NCI-H2107 (cell line): ENCODE data around the gene LYST.
"Not testable (repeated sequence)": the region's sequence is repeated elsewhere in the genome, so short reads cannot be mapped to it uniquely, and the experiment has no call there.

ENCODE experiments used
- DNase-seq: peaks from one replicate; lab custom pipeline; 2025; lab: John Stamatoyannopoulos, UW

The LYST gene

GRCh38 chr1:235855811-235856429 lies 10.8 kb downstream of the LYST start:
- no peak for DNase-seq

DNA sequence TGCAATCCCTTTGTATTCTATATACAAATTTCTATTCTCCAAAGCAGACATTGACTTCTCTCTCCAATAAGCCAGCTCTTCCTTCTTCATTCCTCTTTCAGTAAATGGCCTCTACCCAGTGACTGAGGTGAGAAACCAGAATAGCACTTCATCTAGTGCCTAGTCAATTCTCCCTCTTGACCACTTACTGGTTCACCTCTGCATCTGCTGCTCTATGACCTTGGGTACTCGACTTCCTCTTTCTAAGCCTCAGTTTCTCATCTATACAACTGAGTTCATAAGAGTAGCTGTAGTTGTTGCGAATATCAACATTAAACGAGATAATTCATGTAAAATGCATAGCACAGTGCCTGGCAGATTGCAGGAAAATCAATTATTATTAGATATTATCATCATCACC lies 12.4 kb downstream of the LYST start:
- DNase-seq = no peak

DNA sequence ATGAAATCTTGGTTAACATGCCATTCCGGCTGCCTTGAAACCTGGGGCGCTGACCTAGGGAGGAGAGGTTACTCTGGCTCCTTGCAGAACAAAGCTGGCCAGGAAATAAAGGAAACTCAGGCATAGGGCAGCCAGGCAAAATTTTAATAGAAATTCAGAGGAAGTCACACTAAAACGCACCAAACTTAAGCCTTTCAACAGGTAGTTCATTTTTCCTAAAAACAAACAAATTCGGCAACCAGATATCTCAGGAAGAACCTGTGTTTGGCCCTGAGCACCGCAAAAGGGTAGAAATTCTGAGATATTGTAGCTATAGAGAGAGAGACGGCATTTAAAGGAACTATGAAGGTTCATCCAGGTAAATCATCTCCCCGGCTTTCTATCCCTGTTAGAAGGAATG lies 13.1 kb downstream of the LYST start:
- DNase-seq = no peak

DNA sequence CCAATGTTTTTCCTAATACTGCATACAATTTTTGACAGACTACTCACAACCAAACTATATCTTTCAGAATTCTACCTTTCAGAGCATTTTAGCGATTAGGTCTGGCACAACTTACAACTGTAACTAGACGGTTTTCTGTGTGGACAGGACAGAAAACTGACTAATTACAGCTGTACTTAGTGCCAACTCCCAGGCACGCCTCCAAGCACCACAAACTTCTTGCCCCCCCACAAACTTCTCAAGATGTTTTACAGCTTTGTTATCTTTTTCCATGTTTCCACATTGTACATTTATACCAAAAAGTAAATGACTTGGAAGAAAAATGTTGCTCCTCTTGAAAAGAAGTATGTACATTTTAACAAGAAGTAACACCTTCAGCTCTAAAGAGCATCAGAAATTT lies 13.8 kb downstream of the LYST start:
- DNase-seq = no peak

GRCh38 chr1:235851939-235852338 lies 14.8 kb downstream of the LYST start:
- no peak for DNase-seq

GRCh38 chr1:235848251-235848650 lies 18.5 kb downstream of the LYST start:
- not testable (repeated sequence) for DNase-seq

DNA sequence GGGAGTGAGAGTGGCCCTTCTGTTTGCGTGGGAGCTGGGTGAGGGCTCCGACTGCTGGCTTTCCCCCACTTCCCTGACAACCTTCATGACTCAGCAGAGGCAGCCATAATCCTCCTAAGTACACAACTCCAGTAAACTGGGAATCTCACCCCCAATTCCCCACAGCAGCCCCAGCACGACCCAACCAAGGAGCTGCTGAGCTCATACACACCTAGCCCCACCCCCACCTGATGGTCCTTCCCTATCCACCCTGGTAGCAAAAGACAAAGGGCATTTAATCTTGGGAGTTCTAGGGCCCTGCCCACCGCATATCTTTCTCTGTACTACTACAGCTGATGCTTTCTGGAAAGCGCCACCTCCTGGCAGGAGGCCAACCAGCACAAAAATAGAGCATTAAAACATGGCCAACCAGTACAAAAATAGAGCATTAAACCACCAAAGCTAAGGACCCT lies 21.0 kb downstream of the LYST start:
- DNase-seq = not testable (repeated sequence)

DNA sequence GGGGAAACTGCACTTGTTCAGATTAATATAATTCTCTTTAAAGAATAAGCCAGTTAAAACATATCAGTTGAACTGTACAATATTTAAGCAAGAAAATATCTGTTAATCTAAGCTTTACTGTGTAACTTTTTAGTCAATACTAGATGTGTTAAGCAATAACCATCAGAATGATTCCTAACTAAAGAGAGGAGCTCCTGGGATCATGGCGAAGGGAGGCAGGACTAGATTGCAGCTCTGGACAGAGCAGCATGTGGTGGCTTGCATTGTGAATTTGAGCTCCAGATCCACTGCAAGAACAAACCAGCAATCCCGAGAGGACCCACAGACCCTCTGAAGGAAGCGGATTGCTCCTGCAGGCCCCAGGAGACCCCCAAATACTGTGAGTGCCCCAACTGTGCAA lies 21.9 kb downstream of the LYST start:
- no peak for DNase-seq

DNA sequence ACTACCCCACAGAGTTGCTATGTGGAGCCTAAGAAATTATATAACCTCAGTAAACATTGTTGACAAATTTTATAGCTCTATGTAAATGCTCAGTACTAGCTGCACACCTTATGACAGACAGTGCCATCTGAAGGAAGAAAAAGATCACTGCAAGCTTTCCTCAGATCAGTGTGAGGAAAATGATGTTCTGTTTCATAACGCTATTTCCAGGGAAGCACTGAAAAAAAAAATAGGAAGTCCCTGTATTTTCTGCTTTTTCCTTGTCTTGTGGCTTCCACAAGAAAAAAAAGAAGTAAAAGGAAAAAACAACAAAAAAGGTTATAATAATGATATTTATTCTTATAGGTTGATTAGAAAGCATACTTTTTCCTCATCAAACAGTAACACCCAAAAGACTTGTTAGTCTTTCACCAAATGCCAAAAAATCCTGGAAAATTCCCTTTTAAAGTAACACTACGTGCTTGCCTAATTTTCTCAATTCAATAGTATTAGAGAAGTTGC lies 23.2 kb downstream of the LYST start:
- DNase-seq = peak; percentile 20

- DNase-seq = no peak
Observed at GRCh38 chr1:235841938-235842545, 24.7 kb downstream of the LYST start.

- DNase-seq = no peak
Observed at GRCh38 chr1:235838021-235838420, 28.7 kb downstream of the LYST start.

DNA sequence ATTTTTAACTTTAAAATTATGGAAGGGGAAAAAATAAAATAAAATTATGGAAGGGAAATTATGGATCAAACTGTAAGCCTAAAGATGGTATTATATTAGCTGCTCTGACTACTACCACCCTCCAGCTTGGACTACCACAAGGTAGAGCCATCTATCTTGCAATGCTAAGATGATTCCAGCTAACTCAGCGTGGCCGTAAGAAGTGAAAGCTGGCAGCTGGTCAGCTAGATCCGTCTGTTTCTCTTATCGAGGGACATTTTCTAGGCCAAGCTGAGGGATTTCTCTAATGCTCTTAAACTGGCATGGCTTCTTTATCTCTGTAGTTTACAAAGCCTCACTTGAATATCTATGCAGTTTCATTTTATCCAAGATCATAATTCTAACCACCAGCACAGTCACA lies 31.5 kb downstream of the LYST start:
- no peak for DNase-seq

DNA sequence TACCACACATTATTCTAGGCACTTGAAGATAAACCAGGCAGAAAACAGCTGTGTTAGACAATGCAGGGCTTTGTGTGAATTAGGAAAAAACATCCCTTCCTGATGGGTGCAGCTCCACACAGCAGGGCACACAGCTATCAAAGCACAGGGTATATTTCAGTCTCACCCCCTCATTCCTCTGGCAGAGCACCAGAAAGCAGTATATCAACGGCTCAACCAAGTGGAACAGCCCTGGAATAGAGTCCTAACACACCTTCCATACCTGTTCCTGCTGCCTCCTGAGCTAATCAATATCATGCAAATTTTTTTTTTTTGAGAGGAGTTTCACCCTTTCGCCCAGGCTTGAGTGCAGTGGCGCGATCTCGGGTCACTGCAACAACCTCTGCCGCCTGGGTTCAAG lies 32.1 kb downstream of the LYST start:
- peak; percentile 75 for DNase-seq

- DNase-seq = no peak
Observed at GRCh38 chr1:235832011-235832410, 34.7 kb downstream of the LYST start.

- DNase-seq = no peak
Observed at GRCh38 chr1:235831148-235831547, 35.6 kb downstream of the LYST start.

DNA sequence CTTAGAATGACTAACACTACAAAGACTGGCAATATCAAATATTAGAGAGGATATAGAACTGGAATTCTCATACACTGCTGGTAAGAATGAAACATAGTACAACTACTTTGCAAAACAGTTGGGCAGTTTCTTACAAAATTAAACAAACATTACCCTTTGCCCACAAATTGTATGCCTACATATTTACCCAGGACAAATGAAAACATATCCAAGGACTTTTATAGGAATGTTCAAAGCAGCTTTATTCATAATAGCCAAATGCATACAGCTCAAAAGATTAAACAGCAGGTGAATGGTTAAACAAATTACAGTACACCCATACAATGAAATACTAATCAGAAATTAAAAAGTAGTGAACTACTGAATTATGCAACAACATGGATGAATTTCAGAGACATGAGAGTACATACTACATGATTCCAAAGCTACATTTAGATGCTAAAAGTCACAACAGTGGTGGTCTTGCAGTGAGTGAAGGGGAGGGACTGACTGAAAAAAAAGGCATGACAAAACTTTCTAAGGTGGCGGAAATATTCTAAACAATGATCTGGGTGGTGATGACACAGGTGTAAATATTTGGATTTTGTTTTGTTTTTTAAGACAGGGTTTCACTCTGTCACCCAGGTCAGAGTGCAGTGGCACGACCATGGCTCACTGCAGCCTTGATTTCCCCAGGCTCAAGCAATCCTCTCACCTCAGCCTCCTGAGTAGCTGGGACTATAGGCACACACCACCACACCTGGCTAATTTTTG lies 40.4 kb downstream of the LYST start:
- DNase-seq = no peak

- DNase-seq = no peak
Observed at GRCh38 chr1:235825229-235825628, 41.5 kb downstream of the LYST start.

DNA sequence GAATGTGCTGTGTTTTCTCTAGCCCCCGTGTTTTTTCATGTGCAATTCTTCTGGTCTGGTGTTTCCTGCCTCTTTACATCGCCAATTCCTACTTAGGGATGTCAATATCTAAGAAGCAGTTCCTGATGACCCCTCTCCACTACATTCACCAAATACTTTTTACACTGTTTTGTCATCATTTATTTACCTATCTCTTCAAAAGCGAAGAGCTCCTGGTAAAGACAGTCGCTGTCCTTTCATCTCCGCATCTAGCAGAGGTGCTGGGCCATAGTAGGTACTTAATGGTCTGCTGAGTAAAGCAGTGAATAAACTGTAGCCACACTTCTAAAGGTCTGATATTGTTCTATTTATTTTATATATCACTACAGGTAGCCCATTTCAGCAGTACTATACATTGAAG lies 43.0 kb downstream of the LYST start:
- DNase-seq = no peak

DNA sequence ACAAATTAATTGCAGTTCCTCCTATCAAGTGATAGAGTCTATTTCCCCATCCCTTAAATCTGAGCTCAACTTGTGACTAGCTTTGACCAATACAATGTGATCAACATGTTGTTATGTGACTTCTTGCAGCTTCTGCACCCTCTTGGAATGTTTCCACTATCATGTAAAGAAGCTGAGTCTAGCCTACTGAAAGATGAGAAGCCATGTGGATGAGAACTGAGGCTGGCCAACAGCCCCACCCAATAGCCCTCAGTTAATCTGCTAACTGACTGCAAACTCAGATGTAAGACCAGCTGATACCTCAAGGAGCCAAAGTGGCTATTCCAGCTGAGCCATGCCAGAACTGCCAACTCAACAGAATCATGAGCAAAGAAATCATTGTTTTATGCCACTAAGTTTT lies 44.0 kb downstream of the LYST start:
- DNase-seq = no peak

DNA sequence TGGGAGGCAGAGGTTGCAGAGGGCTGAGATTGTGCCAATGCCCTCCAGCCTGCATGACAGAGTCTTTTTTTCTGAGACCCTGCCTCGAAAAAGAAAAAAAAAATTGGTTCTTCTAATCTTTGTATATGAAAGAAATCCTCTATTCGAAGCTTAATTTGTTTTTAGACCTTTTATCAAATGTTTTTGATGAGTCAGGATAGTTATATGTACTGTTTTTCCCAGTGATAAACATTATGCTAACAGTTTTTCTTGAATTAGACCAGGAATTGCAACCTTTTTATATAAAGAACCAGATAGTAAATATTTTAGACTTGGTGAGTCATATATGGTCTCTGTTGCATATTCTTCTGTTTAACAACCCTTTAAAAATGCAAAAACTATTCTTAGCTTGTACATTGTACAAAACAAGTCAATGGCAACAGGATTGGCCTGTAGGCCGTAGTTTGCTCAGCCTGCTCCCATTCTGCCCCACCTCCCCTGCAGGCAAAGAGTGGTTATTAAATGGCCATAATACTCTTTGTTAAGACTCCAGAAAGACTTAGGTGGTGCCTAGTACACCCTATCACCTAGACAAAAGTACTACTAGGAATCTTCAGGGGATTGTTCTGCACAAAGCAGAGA lies 45.2 kb downstream of the LYST start:
- no peak for DNase-seq

GRCh38 chr1:235820061-235820460 lies 46.6 kb downstream of the LYST start:
- no peak for DNase-seq

DNA sequence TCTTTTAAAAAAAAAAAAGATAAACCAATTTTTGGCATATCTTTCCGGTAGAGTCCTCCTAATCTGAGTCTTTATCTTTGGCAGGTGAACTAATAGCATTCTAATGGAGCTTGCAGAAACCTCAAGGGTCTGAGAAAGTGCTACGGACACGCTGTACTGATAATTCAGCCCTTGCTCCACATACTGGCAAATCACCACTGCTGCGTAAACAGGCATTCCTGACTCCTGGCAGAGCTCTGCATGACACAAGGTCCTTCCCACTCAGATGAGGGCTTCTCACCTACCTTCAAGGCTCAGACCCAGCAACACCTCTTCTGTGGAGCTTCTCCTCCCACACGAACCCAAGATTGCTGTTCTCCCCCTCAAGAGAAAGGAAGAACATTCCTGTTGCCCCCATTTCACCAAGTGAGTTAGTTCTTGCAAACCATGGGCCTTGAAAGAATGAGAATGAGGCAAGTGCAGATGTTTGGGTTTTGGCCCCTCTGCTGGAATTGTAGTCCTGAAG lies 48.0 kb downstream of the LYST start:
- DNase-seq = no peak
